ENCODE measurements around the gene CCSER2.

- no peak for TF ChIP-seq EZH2phosphoT487 (IDR thresholded peaks at IDR 0.05; ENCODE audit: insufficient read depth, low read depth)
- no peak for TF ChIP-seq EZH2 (IDR thresholded peaks at IDR 0.05; ENCODE audit: insufficient read depth, poor library complexity, severe bottlenecking)
Observed at GRCh38 chr10:84477398-84478128, 149.2 kb downstream of the CCSER2 start.
